Esophagus mucosa (tissue), 1 donor: Measurements from ENCODE around the gene CBLL1. TPM values are rescaled to one million over a fixed set of nuclear protein-coding genes. Genes with fewer than 3 reads are reported as not detected.

ENCODE experiments used
- ATAC-seq: fragments of 200-7000 bp; cut with Tn5 transposase; one replicate; pipeline ENCODE4 v1.9.1; 2020
- total RNA-seq: library from RNA; stranded (reverse); gene quantifications from one replicate; pipeline ENCODE4 v1.2.4, GENCODE V29; 2023
- donor health status: DM: yes; HTN: yes; CAD: no.

The CBLL1 gene
- total RNA-seq, 1 donor from 2014 or later: 13.6 TPM

DNA sequence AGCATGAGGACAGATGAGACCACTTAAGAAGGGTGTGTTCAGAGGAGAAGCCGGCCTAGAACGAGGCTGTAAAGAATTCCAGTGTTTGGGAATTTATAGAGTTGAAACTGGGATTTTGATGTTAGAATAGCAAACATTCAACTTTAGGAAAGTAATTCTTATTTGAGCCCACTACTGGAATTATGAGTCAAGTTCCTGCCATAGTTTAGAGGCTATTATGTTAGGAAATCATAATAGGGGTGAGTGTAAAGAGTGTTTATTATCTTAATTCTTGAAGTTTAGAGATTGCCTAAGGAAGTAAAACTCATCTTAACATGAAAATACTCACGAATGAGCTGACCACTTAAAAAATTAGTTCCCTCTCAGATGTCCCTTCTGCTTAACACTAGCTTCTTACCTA lies 2.1 kb downstream of the CBLL1 start:
- ATAC-seq: no peak

DNA sequence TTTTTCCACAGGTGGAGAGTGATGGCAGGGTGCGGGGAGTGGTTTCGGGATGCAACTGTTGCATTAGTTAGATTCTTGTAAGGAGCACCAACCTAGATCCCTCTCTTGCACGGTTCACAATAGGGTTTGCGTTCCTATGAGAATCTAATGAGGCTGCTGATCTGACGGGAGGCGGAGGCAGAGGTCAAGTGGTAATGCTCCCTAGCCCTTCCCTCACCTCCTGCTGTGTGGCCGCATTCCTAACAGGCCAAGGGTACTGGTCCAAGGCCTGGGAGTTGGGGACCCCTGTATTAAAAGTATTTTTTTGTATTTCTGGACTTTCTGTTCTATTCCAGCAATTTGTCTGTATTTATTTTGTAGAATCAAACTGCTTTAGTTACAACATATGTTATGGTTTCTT lies 7.2 kb downstream of the CBLL1 start:
- ATAC-seq: no peak

DNA sequence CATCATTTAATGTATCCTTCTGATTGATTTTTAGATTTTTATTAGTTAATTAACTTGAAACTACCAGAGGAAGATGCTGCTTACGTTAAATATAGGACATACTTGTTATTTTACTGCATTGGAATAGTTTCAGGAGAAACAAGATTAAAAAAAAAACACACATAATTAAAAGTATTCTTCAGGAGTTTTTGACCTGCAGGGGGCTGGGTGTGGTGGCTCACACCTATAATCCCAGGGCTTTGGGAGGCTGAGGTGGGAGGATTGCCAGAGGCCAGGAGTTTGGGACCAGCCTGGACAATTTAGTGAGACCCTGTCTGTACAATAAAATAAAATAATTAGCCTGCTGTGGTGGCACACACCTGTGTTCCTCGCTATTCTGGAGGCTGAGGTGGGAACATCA lies 10.7 kb downstream of the CBLL1 start:
- ATAC-seq: no peak

DNA sequence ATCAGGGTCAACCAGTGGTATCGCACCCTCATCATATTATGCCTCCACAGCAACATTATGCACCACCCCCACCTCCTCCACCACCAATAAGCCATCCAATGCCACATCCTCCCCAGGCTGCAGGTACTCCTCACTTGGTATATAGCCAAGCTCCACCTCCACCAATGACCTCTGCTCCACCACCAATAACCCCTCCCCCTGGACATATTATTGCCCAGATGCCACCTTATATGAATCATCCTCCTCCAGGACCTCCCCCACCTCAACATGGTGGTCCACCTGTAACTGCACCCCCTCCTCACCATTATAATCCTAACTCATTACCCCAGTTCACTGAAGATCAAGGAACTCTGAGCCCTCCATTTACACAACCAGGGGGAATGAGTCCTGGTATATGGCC lies 14.7 kb downstream of the CBLL1 start:
- no peak for ATAC-seq

DNA sequence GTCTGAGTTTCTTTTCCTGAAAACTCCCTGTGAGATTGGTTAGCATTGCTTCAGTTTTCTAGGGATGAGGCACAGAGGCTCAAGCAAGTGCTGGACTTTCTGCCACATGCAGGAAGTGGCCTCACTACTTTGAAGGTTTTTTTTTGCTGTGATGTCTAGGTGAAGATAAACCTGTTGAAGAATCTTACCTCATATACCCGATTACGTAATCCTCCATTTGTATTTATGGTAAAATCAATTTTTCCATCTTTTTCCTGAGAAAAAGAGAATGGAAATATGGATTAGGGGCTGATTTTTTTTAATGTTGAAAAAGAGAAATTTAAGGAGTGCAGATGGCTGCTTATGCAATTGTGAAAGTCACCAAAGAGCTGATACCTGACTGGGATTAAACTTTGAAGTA lies 23.4 kb downstream of the CBLL1 start:
- no peak for ATAC-seq

DNA sequence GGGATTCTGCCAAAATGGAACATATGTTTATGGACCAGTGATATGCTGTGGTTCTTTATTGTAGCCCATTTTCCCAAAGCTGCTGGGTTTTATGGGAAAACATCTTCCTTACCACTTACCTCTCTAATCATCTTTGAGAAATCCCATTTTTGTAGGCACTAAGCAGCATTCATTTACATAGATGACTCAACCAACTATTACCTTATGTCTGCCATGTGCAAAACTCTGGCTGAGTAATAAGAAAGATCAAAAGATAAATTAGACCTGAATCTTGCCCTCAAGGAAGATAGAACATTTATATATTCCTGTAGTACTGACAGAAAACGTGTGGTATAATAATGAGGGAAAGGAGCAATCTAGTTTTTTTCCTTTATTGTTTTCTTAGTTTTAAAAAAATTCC lies 24.3 kb downstream of the CBLL1 start:
- ATAC-seq: no peak

DNA sequence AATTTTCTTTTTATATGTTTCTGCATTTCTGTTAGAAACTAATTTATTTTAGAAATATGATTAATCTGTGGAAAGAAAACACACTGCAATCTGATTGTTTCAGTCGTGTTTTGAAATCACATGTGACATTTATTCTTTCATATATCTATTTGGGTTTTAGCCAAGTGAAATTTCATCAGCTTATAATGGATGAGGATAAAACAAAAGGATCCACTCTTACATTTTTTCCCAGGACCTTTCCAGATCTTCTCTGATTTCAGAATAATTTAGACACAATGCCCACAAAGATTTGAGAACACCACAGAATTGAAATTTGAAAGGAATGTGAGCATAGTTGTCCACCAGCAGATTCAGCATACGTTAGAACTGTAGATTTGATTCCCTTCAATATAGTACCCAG lies 29.1 kb downstream of the CBLL1 start:
- no peak for ATAC-seq

DNA sequence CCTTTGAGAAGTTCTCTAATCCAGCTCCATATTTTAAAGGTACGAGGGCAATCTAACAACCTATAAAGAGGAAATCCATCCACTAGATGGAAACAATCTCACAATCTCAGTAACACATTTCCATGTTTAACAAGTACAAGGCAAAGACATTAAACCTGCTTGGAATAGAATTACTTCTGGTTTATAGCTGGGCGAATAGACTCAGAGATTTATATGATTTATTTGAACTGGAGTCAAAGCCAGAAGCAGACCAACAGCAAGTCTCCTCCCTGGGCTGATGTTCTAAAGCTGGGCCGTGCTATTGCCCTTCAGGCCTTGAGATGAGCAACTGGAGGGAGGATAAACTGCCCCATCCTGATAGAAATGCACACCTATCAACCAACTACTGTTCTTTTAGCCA lies 33.8 kb downstream of the CBLL1 start:
- no peak for ATAC-seq

DNA sequence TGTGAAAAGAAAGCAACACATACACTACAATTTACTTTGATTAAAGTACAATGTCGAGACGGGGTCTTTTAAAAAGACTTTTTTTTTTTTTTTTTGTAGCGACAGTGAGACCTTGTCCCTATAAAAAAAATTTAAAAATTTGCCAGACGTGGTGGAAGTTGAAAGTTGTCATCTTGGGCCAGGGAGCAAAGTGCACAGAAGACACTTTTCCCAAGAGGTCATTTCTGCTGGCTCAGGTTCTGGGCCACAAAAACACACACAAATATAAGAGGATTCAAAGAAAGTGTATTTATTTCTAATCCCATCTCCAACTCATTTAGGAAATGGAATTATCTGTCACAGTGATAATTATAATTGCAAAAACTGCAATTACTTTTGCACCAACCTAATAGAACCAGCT lies 34.3 kb downstream of the CBLL1 start:
- no peak for ATAC-seq

DNA sequence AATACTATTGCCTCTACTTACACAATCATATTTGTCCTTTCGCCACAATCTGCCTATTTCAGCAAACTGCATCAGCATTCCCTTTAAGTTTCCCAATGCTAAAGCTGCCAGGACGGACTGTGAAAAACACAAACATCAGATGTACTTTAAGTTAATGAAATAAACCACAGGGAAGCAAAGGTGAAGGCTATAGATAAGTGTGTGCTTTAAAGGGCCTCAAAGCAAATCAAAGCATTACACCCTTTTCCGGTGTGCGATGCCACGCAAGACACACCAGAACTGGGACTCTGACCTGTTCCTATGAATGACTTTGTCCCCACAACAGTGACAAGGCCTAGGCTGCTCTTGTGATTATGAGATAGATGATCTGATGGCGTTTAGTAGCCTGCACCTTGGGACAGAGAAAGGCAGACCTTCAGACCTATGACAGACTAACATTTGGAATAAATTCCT lies 35.7 kb downstream of the CBLL1 start:
- no peak for ATAC-seq

DNA sequence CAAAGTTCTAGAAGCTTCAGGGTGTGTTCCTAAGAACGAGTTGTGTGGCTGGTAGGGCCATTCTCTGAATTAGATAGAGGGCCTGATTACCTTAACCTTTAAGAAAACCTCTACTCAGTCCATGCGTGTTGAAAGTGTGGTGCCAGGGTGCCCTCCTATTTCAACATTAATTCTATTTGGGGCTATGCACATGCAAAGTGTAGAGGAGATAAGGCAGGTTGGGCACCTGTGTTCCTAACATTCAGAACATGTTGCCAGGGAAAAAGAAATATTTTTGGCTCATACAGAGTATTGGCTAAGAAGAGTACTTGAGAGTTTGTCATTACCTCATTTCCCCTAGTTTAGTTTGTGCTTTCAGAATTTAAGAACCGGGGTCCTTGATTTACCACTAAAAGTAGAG lies 38.4 kb downstream of the CBLL1 start:
- no peak for ATAC-seq

DNA sequence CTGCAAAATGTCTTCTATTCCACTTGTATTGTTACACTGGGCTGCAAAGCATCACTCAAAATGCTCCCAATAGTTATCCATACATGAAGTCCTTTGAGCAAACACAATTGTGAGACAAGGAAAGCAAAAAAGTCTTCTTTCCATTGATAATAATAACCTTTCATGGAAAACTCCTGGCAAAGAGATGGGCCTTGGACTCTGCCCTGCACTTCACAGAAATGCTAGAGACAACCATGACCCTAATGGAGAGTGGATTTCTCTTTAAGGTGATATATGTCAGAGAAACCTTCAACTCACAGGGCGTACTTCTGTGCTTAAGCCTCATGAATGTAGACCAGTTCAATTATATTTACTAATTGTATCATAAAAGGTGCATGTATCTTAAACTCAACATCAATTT lies 39.7 kb downstream of the CBLL1 start:
- ATAC-seq: no peak

DNA sequence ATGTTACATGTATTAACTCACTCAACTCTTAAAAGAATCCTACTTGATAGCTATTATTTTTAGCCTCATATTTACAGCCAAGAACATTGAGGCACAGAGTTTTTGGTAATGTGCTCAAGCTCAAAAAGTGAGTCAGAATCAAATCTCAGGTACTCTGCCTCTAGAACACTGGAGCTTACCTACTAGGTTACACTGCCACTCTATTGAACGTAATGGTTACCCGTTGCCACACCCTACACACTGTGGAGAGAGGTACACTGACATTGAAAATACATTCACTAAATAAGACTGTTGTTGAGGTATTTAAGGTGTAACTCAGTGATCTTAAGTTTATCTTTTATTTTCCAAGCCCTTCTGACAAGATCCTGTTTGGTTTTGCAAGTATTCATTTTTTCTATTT lies 41.2 kb downstream of the CBLL1 start:
- ATAC-seq: no peak

DNA sequence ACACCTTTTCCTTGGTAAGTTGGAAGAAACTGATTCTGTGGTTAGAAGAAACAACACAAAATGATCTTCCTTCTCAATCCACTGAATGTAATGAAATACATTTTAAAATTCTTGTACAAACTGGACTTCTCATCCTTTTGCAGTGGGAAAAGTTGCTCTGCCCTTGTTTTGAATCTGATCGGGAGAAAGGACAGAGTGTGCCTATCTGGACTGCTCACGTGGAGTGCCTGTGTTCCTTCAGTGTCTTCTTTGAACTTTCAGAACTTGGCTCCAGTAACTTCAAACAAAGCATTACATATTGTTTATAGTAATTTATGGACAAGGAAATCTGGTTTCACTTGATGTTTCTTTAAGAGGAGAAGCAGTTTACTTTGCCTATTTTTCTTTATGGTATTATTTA lies 42.0 kb downstream of the CBLL1 start:
- ATAC-seq: no peak

DNA sequence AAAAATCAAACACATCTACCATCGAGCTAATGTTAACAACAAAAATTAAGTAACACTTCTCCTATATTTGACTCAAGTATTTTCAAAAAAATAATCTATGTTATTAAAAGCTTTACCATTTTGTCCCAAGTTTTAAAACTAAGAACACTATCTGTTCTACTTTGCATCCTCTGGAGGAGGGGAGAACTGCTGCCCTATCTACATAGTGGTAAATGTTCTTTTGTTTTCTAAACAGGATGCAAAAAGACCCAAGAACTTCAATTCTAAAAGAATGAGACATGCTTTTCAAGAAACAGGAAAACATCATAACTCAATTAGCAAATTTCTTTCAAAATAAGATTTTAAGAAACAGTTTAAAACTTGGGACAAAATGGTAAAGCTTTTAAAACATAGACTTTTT lies 44.3 kb downstream of the CBLL1 start:
- ATAC-seq: no peak

DNA sequence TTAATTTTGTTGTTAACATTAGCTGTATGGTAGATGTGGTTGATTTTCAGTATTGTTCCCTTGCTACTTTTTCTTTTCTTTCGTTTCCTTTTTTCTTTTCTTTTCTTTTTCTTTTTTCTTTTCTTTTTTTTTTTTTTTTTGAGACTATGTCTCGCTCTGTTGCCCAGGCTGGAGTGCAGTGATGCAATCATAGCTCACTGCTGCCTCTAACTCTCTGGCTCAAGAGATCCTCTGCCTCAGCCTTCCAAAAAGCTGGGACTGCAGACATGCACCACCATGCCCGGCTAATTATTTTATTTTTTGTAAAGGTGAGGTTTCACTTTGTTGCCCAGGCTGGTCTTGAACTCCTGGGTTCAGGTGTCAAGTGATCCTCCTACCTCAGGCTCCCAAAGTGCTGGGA lies 44.7 kb downstream of the CBLL1 start:
- no peak for ATAC-seq

DNA sequence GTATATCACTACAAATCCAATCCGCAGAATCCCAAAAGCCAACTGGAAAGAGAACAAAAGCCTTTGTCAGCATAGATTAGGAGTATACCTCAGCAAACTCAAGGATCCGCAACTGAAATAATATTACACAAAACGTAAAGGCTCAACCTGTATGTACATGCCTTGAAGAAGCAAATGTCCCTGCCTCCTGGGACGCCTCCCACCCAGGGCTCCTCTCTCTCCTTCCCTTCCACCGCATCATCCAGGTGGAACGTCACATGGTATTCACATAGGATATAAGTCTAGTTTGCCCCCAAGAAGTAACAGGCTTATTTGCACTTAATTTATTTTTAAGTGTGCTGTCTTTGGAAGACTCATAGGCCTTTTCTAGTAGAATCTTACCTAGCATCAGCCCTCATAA lies 45.7 kb downstream of the CBLL1 start:
- ATAC-seq: no peak

DNA sequence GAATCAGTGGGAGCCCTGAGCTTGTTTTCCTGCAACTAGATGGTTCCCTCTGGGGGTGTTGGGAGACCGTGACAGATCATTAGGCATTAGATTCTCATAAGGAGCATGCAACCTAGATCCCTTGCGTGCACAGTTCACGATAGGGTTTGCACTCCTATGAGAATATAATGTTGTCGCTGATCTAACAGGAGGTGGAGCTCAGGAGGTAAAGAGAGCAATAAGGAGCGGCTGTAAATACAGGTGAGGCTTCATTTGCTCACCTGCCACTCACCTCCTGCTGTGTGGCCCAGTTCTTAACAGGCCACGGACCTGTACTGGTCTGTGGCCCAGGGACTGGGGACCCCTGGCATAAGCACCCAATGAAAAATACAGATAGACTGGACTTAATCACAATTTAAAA lies 48.4 kb downstream of the CBLL1 start:
- no peak for ATAC-seq

DNA sequence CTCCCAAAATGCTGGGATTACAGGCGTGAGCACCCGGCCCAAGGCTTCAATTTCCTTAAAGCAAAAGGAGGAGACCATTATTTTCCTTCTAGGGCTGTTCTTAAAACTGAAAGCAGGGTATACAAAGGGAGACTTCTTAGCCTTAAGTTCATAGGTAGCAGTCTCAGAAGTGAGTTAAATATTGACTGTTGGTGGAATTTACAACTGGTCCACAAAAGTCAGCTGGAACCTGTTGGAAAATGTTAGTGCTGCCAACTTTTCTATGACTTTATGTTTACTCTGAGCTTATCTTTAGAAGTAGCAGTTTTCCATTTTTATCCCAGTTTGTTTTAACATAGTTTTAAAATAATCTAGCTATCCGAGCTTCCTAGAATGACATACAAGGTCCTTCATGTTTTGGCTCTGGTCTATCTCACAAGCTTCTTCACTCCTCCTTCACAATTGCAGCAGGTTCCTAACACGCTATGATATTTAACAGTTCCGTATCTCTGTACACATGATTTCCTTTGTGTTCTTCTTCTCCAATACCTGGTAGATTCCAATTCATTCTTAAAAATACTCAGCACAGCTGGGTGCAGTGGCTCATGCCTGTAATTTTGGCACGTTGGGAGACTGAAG lies 55.8 kb downstream of the CBLL1 start:
- ATAC-seq: no peak

DNA sequence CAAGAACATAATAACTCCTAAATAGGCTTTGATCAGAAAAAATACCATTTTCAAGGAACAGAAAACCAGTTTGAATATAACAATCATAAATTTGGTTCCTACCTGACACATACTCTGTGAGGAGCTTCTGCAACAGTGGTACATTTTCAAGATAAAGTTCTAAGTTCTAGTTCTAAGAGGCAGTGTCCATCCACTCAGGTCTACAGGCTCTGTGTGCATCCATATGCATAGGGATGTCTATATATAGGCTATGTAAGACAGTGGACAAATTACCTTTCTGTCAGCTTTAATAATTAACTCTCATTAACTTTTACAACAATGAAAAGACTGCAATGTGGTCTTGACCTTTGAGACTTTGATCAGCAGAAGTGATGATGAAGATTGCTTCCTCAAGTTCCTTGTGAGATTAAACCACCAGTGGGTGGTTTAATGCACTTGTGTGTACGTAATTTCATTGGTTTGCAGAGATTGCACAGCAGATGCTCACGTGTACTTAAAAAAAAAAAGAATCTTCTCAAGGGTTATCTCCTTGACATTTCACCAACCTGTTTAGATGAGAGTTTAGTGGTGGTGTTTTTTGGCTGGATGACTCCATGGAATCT lies 59.2 kb downstream of the CBLL1 start, which contains the start of gene SLC26A3:
TSS of gene SLC26A3 (minus strand) at position 215 of the 602 bp plus-strand sequence. CDS start 8,714 bp downstream, outside the sequence.
- no peak for ATAC-seq

DNA sequence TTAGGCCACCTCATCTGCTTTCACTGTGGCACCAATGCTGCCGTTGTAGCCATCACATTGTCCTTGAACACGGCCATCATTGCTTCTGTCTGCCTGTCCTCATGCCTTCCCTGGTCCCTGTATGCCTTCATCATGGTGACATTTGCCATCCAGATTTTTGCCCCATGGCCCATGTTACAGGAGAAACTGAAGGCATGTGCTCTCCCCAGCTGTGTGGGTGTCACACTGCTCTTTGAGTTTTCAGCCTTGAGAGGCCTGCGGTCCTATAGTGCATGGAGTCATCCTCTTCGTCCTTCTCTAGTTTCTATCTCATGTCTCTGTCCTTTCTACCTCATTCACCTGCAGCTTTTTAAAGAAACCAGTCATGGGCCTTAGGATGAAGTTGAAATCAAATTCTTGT lies 65.2 kb downstream of the CBLL1 start:
- no peak for ATAC-seq

DNA sequence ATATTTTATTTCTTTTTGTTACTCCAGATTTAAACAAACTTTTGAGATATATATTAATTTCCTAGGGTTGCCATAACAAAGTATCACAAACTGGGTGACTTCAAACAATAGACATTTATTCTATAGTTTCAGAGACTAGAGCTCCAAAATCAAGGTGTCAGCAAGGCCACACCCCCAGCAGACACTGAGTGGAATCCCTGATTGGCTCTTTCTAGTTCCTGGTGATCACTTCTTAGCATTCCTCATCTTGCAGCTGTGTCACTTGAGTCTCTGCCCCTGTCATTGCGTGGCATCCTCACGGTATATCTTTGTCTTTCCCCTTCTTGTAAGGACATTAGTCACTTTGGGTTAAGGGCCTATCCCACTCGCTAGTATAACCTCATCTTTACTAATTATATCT lies 66.7 kb downstream of the CBLL1 start:
- no peak for ATAC-seq
